ENCODE measurements around the gene WDR38.
A peak's percentile ranks its signal among the peaks of the same experiment; 100 is the strongest.

The WDR38 gene

GRCh38 chr9:124858330-124859046 is 5.2 kb downstream of the WDR38 start:
- DNase-seq (ENCODE audit: low read depth) = no peak

- no peak for DNase-seq (ENCODE audit: low read depth)
These were observed 6.7 kb downstream of the WDR38 start for GRCh38 chr9:124859803-124860581.

GRCh38 chr9:124860582-124861341 is 7.5 kb downstream of the WDR38 start:
- no peak for DNase-seq (ENCODE audit: low read depth)

GRCh38 chr9:124861342-124862229 is 8.3 kb downstream of the WDR38 start, which contains the start of the genes ARPC5L and RPL35:
TSS of gene ARPC5L (plus strand) at chr9:124862130. CDS start at chr9:124869291, 7,161 bp downstream.
TSS of gene RPL35 (minus strand) at chr9:124861957. CDS start at chr9:124861912, 45 bp downstream.
- peak; percentile 89 for DNase-seq (ENCODE audit: low read depth)

- DNase-seq (ENCODE audit: low read depth) = no peak
These were observed 10.2 kb downstream of the WDR38 start for GRCh38 chr9:124863371-124863871.

- peak; percentile 82 for DNase-seq (ENCODE audit: low read depth)
These were observed 15.5 kb downstream of the WDR38 start for GRCh38 chr9:124868511-124869465.

- DNase-seq (ENCODE audit: low read depth) = no peak
These were observed 16.3 kb downstream of the WDR38 start for GRCh38 chr9:124869466-124869985.

GRCh38 chr9:124869986-124870560 is 16.8 kb downstream of the WDR38 start:
- peak; percentile 82 for DNase-seq (ENCODE audit: low read depth)

- DNase-seq (ENCODE audit: low read depth) = no peak
These were observed 17.5 kb downstream of the WDR38 start for GRCh38 chr9:124870723-124871122.

GRCh38 chr9:124871156-124871561 is 17.9 kb downstream of the WDR38 start:
- DNase-seq (ENCODE audit: low read depth) = no peak

- DNase-seq (ENCODE audit: low read depth) = no peak
These were observed 20.4 kb downstream of the WDR38 start for GRCh38 chr9:124873664-124874063.

GRCh38 chr9:124875501-124875900 is 22.2 kb downstream of the WDR38 start:
- no peak for DNase-seq (ENCODE audit: low read depth)

GRCh38 chr9:124877021-124877782 is 23.9 kb downstream of the WDR38 start:
- no peak for DNase-seq (ENCODE audit: low read depth)

GRCh38 chr9:124878021-124878420 is 24.8 kb downstream of the WDR38 start:
- no peak for DNase-seq (ENCODE audit: low read depth)

- no peak for DNase-seq (ENCODE audit: low read depth)
These were observed 25.3 kb downstream of the WDR38 start for GRCh38 chr9:124878518-124878917.

GRCh38 chr9:124879226-124879625 is 26.0 kb downstream of the WDR38 start:
- DNase-seq (ENCODE audit: low read depth) = no peak

GRCh38 chr9:124880501-124880900 is 27.2 kb downstream of the WDR38 start:
- DNase-seq (ENCODE audit: low read depth) = no peak

- no peak for DNase-seq (ENCODE audit: low read depth)
These were observed 28.0 kb downstream of the WDR38 start for GRCh38 chr9:124881138-124881743.

All from stimulated activated CD8-positive, alpha-beta memory T cell treated with anti-CD3 and anti-CD28 coated beads, Interleukin-7, amount 100 ng/mL, for 24 hours (primary cell).